ENCODE data around the gene TAF1A.

Gene TAF1A

DNA sequence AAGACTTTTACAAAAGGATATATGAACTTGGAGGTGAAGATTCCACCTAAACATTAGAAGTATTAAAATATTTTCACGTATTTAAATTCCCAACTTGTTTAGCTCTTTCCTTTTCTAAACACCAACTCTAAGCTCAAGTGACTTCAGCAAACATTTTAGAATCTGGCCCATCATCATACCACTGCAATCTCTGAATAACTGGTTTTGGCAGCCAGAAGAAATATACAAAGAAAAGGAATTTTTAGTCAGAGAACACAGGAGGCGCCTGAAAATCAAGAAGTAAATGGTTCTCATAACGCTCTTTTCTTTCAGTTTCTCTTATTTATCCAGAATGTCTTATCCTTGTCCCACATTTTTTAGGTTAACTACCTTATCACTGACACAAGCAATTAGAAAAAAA, 10.4 kb downstream of the TAF1A start:
- Mint-ChIP-seq H3K9me3 (no peaks in the 10 kb centered on the region), H3K4me3 (no peak overlapping the region), H3K36me3 (peaks cover 34% of the 10 kb centered on the region), H3K27me3 (no peaks in the 10 kb centered on the region), H3K4me1 (no peaks in the 10 kb centered on the region), H3K27ac (no peak overlapping the region)
- CTCF ChIA-PET, result no interaction called here
- no peak for DNase-seq

DNA sequence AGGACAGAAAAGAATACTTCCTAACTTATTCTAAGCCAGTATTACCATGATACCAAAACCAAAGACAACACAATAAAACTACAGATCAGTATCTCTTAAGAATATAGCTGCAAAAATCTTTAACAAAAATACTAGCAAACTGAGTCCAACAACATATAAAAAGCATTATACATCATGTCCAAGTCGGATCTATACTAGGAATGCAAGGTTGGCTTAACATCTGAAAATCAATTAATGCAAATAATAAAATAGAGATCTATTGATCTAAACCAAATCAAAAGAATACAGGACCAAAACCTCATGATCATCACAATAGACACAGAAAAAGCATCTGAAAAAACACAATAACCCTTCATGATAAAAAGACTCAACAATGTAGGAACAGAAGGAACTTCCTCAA, 18.9 kb downstream of the TAF1A start:
- DNase-seq, result no peak
- Mint-ChIP-seq H3K4me3 (no peak overlapping the region), H3K9me3 (peaks cover 7% of the 10 kb centered on the region), H3K27ac (no peak overlapping the region), H3K36me3 (peaks cover 33% of the 10 kb centered on the region), H3K27me3 (no peaks in the 10 kb centered on the region), H3K4me1 (peaks cover 3% of the 10 kb centered on the region)
- CTCF ChIA-PET, result no interaction called here

DNA sequence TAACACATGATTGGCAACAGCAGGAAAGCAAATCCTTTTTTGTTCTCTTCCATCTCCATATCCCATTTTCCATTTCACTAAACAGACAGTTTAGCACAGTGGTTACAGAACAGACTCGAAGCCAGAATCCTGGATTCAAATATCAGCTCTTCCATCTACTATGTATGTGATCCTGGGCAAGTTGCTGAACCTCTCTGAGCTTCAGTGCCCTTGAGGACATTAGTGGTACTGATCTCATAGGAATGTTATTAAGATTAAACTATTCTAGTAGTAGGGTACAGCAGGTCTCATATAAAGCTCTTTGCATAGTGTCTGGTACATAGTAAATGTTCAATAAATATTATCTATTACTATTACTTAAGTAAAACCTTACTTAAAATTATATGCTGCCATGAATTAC, 28.1 kb downstream of the TAF1A start:
- no peak for DNase-seq
- Mint-ChIP-seq H3K4me3 (no peak overlapping the region), H3K27me3 (no peaks in the 10 kb centered on the region), H3K36me3 (peaks cover 20% of the 10 kb centered on the region), H3K9me3 (no peaks in the 10 kb centered on the region), H3K4me1 (no peaks in the 10 kb centered on the region), H3K27ac (no peak overlapping the region)
- CTCF ChIA-PET, result interaction anchor here (1.2 kb wide), 1 partner anchor 139 kb away, joined by 3 read pairs; no protein-coding TSS in a partner anchor

DNA sequence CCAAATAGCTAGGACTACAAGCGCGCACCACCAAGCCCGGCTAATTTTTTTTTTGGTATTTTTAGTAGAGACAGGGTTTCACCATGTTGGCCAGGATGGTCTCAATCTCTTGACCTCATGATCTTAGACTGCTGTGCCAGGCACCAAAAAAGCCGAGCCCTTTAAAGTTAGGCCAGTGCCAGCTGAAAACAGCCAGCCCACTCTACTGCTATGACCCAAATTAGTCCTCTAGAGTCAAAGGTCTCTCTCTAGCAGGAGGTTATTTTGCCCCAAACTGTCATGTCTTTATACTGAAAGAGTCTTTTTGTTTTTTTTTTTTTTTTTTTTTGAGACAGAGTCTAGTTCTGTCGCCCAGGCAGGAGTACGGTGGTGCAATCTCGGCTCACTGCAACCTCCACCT, 32.2 kb downstream of the TAF1A start:
- Mint-ChIP-seq H3K27ac (no peak overlapping the region), H3K9me3 (no peaks in the 10 kb centered on the region), H3K4me3 (no peak overlapping the region), H3K4me1 (no peaks in the 10 kb centered on the region), H3K36me3 (peaks cover 17% of the 10 kb centered on the region), H3K27me3 (no peaks in the 10 kb centered on the region)
- DNase-seq, result no peak
- CTCF ChIA-PET, result no interaction called here

DNA sequence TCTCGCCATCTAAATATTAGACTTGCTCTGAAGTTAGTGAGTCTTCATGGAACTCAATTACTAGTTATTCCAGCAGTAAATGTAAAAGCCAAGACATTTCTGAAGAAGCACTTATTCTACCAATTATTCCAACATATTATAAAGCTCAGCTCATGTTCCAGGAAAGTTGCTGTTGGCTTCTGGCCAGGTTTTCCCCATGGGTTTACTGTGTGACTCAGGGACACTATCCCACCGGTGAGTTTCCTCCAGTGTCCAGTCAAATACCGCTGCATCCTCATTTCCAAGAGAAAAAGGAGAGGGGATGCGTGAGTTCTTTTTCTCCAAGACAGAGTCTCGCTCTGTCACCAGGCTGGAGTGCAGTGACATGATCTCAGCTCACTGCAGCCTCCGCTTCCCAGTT, 32.6 kb downstream of the TAF1A start:
- Mint-ChIP-seq H3K27me3 (no peaks in the 10 kb centered on the region), H3K4me3 (no peak overlapping the region), H3K9me3 (no peaks in the 10 kb centered on the region), H3K27ac (no peak overlapping the region), H3K36me3 (peaks cover 15% of the 10 kb centered on the region), H3K4me1 (no peaks in the 10 kb centered on the region)
- CTCF ChIA-PET, result no interaction called here
- DNase-seq, result no peak

DNA sequence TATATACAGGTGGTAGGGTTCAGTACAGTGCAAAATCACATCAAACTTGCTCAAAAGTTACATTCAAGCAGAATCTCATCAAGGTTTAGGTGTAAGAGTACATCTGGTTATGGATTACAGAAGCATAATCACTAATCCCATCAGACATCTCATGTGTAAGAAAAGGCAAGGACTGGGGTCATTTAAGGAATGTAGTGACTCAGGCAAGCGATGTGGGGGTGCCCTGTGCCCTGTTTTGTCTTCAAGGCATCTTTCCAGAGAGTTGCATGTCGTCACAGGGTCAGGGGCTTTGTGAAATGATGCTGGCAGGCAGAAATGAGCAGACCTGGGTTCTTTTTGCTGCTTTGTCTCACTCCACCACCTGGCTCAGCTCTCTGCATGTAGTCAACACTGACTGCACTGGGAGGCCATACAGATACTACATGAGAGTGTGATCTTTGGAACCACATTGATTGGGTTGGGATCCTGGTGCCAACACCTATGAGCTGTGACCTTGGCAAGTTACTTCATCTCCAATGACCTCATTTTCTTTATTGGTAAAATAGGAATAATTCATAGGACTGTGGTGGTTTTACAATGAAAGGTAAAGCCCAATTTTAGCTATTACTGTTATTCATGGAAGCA, 33.6 kb downstream of the TAF1A start:
- CTCF ChIA-PET, result no interaction called here
- Mint-ChIP-seq H3K27ac (no peak overlapping the region), H3K4me1 (no peaks in the 10 kb centered on the region), H3K9me3 (no peaks in the 10 kb centered on the region), H3K36me3 (peaks cover 12% of the 10 kb centered on the region), H3K4me3 (no peak overlapping the region), H3K27me3 (no peaks in the 10 kb centered on the region)
- no peak for DNase-seq

DNA sequence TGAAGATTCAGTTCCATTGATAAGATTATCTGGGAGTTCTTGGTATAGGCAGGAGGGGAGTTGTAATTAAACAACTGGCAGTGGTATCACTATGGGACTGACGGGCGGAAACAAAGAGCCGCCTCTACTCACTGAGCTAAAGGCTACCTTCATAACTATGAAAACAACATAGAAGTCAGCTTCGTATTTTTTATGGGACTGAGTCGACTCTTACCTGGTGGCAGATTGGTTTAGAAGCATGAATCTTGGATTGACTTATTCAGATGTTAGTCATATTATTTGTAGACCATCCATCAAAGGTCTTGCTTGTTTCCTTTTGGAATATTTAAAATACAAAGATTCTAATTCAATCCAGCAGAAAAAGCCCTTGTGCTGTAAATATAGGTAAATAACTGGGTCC, 35.6 kb downstream of the TAF1A start:
- Mint-ChIP-seq H3K9me3 (no peaks in the 10 kb centered on the region), H3K27me3 (no peaks in the 10 kb centered on the region), H3K4me3 (no peak overlapping the region), H3K27ac (no peak overlapping the region), H3K36me3 (peaks cover 6% of the 10 kb centered on the region), H3K4me1 (no peaks in the 10 kb centered on the region)
- no peak for DNase-seq
- CTCF ChIA-PET, result no interaction called here

DNA sequence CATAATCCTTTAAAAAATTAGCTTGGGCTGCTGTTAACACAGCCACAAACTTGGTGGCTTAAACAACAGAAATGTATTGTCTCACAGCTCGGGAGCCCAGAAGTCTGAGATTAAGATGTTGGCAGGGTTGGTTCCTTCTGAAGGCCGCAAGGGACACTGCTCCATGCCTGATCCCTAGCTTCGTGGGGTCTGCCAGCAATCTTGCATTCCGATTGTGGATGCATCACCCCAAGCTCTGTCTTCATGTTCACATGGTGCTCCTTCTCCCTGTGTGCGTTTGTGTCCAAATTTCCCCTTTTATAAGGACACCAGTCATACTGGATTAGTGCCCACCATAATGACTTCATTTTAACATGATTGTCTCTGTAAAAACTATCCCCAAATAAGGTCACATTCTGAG, 36.9 kb downstream of the TAF1A start:
- Mint-ChIP-seq H3K27ac (no peak overlapping the region), H3K4me3 (no peak overlapping the region), H3K27me3 (peaks cover 1% of the 10 kb centered on the region), H3K36me3 (peaks cover 6% of the 10 kb centered on the region), H3K9me3 (no peaks in the 10 kb centered on the region), H3K4me1 (no peaks in the 10 kb centered on the region)
- DNase-seq, result no peak
- CTCF ChIA-PET, result no interaction called here

DNA sequence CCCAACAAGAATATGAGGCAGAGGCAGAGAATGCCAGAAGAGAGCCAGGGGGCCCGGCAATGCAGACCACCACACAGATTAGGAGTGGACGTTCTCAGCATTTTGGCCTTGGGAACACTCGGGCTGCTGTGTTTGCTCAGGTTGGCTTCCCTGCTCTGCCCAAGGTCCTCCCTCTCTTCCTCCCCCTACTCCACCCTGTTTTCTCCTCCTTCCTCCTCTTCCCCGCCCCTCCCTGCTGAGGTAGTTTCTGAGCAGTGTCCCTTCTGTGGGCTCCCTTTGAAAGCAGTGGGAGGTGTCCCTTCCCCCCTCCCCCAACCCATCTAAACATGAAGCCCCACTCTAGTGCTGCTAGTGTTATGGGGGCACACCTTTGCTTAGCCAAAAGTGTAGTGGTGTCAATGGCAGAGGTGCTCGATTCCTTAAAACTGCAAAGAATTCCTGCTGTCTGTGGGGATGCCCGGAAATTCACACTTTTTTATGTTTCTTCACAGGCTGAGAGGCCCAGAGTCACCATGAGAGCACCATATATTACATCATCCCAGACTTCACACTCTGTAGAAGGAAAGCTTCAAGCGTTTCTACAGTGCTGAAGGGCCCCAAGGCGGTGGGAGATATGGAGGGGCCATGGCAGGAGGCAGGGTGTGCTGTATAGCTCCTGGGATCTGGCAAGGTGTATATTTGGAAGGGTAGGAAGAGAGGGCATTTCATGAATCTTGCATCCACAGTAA, 41.6 kb downstream of the TAF1A start, which contains the start of gene HHIPL2:
HHIPL2 (minus strand) TSS at position 161 of the 728 bp plus-strand sequence; CDS start at position 101, 60 bp downstream.
- H3K9me3 Mint-ChIP-seq, result no peaks in the 10 kb centered on the region
- H3K4me3 Mint-ChIP-seq, result no peak within 1 kb of the TSS
- no peak within 1 kb of the TSS for H3K27ac Mint-ChIP-seq
- H3K4me1 Mint-ChIP-seq, result no peaks in the 10 kb centered on the region
- H3K36me3 Mint-ChIP-seq, result no peaks in the 10 kb centered on the region
- CTCF ChIA-PET, result no interaction called here
- peaks cover 26% of the 10 kb centered on the region for H3K27me3 Mint-ChIP-seq
- DNase-seq, result no peak

DNA sequence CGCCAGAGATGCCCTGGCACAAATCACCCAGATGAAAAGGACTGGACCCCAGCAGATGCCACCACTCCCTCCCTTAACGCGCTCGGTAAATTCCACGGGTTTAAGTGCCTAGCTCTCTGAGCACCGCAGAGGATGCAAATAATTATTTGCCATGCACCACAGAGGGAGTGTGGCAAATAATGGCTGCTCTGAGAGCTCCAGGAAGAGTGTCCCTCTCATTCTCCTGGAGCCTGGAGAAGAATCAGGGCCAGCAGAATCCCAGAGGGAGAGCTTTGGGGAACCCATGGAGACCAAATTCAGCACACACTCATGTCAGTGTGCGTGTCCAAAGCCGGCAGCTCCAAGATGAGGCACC, 42.5 kb downstream of the TAF1A start:
- no peak for DNase-seq
- H3K36me3 Mint-ChIP-seq, result no peaks in the 10 kb centered on the region
- H3K27me3 Mint-ChIP-seq, result peaks cover 26% of the 10 kb centered on the region
- H3K9me3 Mint-ChIP-seq, result no peaks in the 10 kb centered on the region
- H3K4me3 Mint-ChIP-seq, result no peak overlapping the region
- no peaks in the 10 kb centered on the region for H3K4me1 Mint-ChIP-seq
- no peak overlapping the region for H3K27ac Mint-ChIP-seq
- CTCF ChIA-PET, result no interaction called here

DNA sequence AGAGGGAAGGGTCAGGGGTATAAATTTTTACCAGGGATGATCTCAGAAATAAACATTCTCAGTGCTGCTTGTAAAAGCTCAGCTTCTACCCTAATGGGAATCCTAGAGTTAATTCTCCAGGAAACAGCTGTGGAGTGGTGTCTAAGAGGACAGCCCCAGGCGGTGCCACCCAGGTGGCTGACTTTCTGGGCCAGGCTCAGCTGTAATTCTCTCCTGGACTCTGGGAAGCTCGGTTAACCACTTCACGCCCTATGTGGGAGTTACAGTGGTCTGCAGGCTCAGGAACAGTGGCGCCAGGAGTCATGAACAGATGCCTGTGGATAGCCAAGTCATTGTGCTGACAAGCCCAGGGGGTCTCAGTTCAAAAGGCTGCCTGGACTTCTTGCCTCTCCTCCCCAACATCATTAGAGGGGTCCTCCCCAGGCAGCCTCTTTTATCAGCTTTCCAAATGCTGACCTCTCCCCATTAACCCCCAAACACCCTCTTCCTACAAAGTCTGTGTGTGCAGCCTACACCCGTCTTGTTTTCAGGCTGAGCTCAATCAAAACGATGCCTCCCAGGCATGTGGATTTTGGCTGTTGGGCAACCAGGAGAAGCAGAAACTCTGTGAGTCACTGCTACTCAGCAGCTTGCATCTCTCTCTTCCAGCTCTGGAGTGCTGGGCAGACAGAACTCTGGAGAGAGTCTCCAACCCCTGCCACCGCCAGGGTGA, 43.0 kb downstream of the TAF1A start:
- H3K36me3 Mint-ChIP-seq, result no peaks in the 10 kb centered on the region
- H3K27me3 Mint-ChIP-seq, result peaks cover 26% of the 10 kb centered on the region
- DNase-seq, result no peak
- no peaks in the 10 kb centered on the region for H3K9me3 Mint-ChIP-seq
- H3K4me1 Mint-ChIP-seq, result no peaks in the 10 kb centered on the region
- H3K4me3 Mint-ChIP-seq, result no peak overlapping the region
- CTCF ChIA-PET, result no interaction called here
- H3K27ac Mint-ChIP-seq, result no peak overlapping the region

DNA sequence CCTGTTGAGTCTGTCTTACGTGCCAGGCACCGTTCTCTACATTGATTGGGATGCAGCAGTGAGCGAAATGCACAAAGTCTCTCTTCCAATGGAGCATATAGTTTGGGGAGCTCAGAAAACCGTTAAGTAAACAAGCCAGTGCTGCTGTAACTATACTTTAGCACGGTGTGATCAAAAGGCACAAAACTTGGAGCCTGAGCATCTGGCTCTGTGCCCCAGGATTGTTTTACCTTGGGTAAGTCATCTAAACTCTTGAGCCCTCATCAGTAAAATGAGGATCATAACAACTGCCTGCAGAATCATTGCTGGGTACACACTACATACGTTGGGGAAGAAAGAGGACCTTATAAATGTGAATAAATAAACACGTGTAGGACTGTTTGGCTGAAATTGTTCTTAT, 43.6 kb downstream of the TAF1A start:
- Mint-ChIP-seq H3K4me3 (no peak overlapping the region), H3K36me3 (no peaks in the 10 kb centered on the region), H3K27ac (no peak overlapping the region), H3K9me3 (no peaks in the 10 kb centered on the region), H3K4me1 (no peaks in the 10 kb centered on the region), H3K27me3 (peaks cover 26% of the 10 kb centered on the region)
- DNase-seq, result no peak
- CTCF ChIA-PET, result no interaction called here

DNA sequence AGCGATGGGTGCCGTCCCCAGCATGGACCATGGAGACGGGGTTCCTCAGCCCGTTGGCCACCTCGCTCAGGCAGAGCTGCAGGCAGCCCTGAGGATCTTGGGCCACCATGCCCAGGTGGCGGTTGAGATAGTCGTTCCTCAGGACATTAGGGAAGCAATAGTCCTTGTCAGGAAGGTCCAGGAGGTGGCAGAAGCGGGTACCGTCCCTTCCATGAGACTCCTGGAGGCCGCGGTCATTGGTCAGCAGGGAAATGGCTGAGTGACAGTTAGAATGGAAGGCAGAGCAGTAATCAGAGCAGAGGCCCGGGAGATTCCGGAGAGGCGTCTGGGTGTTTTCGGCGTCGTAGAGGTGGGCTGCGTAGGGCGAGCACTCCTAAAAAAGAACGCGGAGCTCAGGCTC, 45.9 kb downstream of the TAF1A start:
- Mint-ChIP-seq H3K9me3 (no peaks in the 10 kb centered on the region), H3K4me3 (no peak overlapping the region), H3K27me3 (peaks cover 26% of the 10 kb centered on the region), H3K36me3 (no peaks in the 10 kb centered on the region), H3K4me1 (no peaks in the 10 kb centered on the region), H3K27ac (no peak overlapping the region)
- DNase-seq, result no peak
- CTCF ChIA-PET, result no interaction called here

DNA sequence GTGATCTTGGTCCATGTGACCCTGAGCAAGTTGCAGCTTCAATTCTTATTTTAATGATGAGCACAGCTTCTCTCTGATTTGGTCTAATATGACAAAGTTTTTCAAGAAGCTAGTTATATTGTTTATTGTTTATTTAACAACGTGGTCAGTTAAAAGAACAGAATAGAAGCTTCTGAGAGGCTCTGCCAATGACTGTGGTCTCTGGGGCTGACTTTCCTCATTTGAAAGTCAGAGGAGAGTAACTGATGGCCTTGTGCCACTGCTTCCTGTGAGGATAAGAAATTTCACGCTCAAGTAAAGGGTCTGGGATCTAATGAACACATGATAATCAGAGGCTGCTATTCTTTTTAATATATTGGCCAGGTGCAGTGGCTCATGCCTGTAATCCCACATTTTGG, 49.1 kb downstream of the TAF1A start:
- no peaks in the 10 kb centered on the region for H3K36me3 Mint-ChIP-seq
- no peaks in the 10 kb centered on the region for H3K4me1 Mint-ChIP-seq
- CTCF ChIA-PET, result no interaction called here
- H3K27me3 Mint-ChIP-seq, result peaks cover 10% of the 10 kb centered on the region
- DNase-seq, result no peak
- H3K9me3 Mint-ChIP-seq, result no peaks in the 10 kb centered on the region
- no peak overlapping the region for H3K4me3 Mint-ChIP-seq
- no peak overlapping the region for H3K27ac Mint-ChIP-seq

DNA sequence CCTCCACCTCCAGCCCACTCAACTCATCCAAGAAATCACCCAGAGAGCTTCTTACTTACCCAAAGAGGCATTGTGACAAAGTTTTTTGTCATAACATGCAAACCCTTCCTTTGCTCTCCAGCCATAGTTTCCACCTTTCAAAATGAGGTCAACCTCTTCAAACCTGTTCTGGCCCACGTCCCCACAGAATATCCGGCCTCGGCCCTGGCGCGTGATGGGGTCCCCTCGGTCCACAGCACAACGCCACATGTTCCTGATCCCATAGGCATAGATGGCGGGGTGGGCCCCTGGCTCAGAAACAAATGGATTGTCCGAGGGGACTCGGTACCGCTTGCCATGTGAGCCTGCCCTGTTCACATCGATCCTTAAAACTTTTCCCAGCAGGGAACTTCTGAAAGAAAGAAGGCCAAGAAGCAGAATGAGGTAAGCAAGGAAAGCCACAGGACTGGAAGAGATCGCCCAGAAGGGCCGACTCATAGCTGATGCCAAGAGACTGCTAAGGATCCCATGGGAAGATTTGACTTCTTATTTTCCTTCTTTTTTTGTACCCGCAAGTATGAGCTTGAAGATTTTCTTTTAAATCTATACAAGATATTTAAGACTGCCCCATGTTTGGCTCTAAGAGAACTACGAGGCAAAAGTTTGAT, 49.7 kb downstream of the TAF1A start:
- no peak for DNase-seq
- peaks cover 9% of the 10 kb centered on the region for H3K27me3 Mint-ChIP-seq
- H3K4me3 Mint-ChIP-seq, result no peak overlapping the region
- CTCF ChIA-PET, result no interaction called here
- no peaks in the 10 kb centered on the region for H3K4me1 Mint-ChIP-seq
- H3K27ac Mint-ChIP-seq, result no peak overlapping the region
- no peaks in the 10 kb centered on the region for H3K9me3 Mint-ChIP-seq
- no peaks in the 10 kb centered on the region for H3K36me3 Mint-ChIP-seq
